GM12878 (cell line): Measurements from ENCODE around the gene LIPT1. TPM values are rescaled to one million over a fixed set of nuclear protein-coding genes. Genes with fewer than 3 reads are reported as not detected.
A peak's percentile ranks its signal among the peaks of the same experiment; 100 is the strongest.

ENCODE experiments used
- BRCA1 ChIP-seq: IDR thresholded peaks from 2 replicates; pipeline ENCODE4 v1.6.1; 2011; ENCODE audit warnings: low read depth, low read length, improper control_type of control experiment
- EED ChIP-seq: sonication (generic); IDR thresholded peaks from 2 replicates; pipeline ENCODE4 v1.6.1; 2016; ENCODE audit warnings: antibody characterized with exemption, low read depth
- EGR1 ChIP-seq, 2 experiments: IDR thresholded peaks; 1 replicate in 1 of 2; 2 replicates in 1 of 2; pipeline ENCODE4 v1.6.1; 2011 to 2012; ENCODE audit warnings: low read depth in 2 of 2, low read length in 2 of 2, borderline replicate concordance in 1 of 2, mild to moderate bottlenecking in 1 of 2, moderate library complexity in 1 of 2
- GABPA ChIP-seq: IDR thresholded peaks from 2 replicates; pipeline ENCODE4 v1.6.1; 2014; ENCODE audit warnings: antibody characterized with exemption, low read depth, mild to moderate bottlenecking, inconsistent platforms
- IRF5 ChIP-seq: fragments of 450-650 bp; IDR thresholded peaks from 2 replicates; pipeline ENCODE4 v1.6.1; 2017; ENCODE audit warnings: borderline replicate concordance
- KAT2A ChIP-seq: conservative IDR thresholded peaks from 2 replicates; pipeline ENCODE4 v1.6.1; 2011; ENCODE audit warnings: low read depth, low read length; ENCODE audit not compliant: control insufficient read depth
- NFYA ChIP-seq: IDR thresholded peaks from 2 replicates; pipeline ENCODE4 v1.6.1; 2011; ENCODE audit warnings: low read depth, mild to moderate bottlenecking, low read length, improper control_type of control experiment, borderline replicate concordance
- NRF1 ChIP-seq: conservative IDR thresholded peaks from 2 replicates; pipeline ENCODE4 v1.6.1; 2011; ENCODE audit warnings: mild to moderate bottlenecking, low read depth, low read length, improper control_type of control experiment
- POLR2A ChIP-seq: IDR thresholded peaks from 2 replicates; pipeline ENCODE4 v1.6.1; 2011; ENCODE audit warnings: low read depth, mild to moderate bottlenecking, low read length
- POLR2AphosphoS2 ChIP-seq: IDR thresholded peaks from 2 replicates; pipeline ENCODE4 v1.6.1; 2011; ENCODE audit warnings: low read depth, mild to moderate bottlenecking, low read length, improper control_type of control experiment, moderate library complexity
- RCOR1 ChIP-seq: conservative IDR thresholded peaks from 2 replicates; pipeline ENCODE4 v1.6.1; 2012; ENCODE audit warnings: low read depth, low read length, improper control_type of control experiment
- SPI1 ChIP-seq: IDR thresholded peaks from 2 replicates; pipeline ENCODE4 v1.6.1; 2011; ENCODE audit warnings: low read depth, mild to moderate bottlenecking, low read length, moderate library complexity, borderline replicate concordance; ENCODE audit not compliant: insufficient read depth
- SREBF2 ChIP-seq: IDR thresholded peaks from 2 replicates; pipeline ENCODE4 v1.6.1; 2012; ENCODE audit warnings: mild to moderate bottlenecking, low read length
- TARDBP ChIP-seq: IDR thresholded peaks from 2 replicates; pipeline ENCODE4 v1.6.1; 2016; ENCODE audit warnings: borderline replicate concordance
- TCF3 ChIP-seq: IDR thresholded peaks from 2 replicates; pipeline ENCODE4 v1.6.1; 2012; ENCODE audit warnings: low read depth, mild to moderate bottlenecking, low read length, borderline replicate concordance; ENCODE audit not compliant: insufficient read depth
- ZNF384 ChIP-seq: IDR thresholded peaks from 2 replicates; pipeline ENCODE4 v1.6.1; 2012; ENCODE audit warnings: low read depth, mild to moderate bottlenecking, low read length, improper control_type of control experiment, borderline replicate concordance
- polyA plus RNA-seq, 11 experiments: library from polyadenylated mRNA; depleted of rRNA in 4 of 11; unstranded in 6 of 11; stranded (reverse) in 5 of 11; fragments of >200 nt; fragmentation: Nextera tagmentation in 4 of 11; fragmentation: Illumina TruSeq in 1 of 11; extraction: Ambion mirVana in 4 of 11; extraction: Trizol in 1 of 11; gene quantifications; 1 replicate in 1 of 11; 2 replicates in 10 of 11; pipeline versions ENCODE4 v1.2.1 to v1.2.3, GENCODE V29; 2011 to 2016; ENCODE audit warnings: inconsistent platforms in 2 of 11, missing spikeins in 2 of 11, low read depth in 1 of 11
- total RNA-seq, 4 experiments: library from RNA; depleted of rRNA in 3 of 4; stranded (reverse); fragments of >200 nt in 3 of 4; fragmentation: Illumina TruSeq in 1 of 4; extraction: Trizol in 1 of 4; gene quantifications; 2 replicates each; pipeline versions ENCODE4 v1.2.1 to v1.2.3, GENCODE V29; 2013 to 2021
- TF ChIP-seq, protein P1 (sequence below): fragments of 450-650 bp; formaldehyde crosslinking; IDR thresholded peaks from 2 replicates; pipeline ENCODE4 v1.5.0; 2022; ENCODE audit warnings: mild to moderate bottlenecking, missing genetic modification characterization
- TF ChIP-seq, protein P2 (sequence below): fragments of 450-650 bp; formaldehyde crosslinking; IDR thresholded peaks from 2 replicates; pipeline ENCODE4 v1.4.0; 2022; ENCODE audit warnings: mild to moderate bottlenecking, moderate library complexity

Gene LIPT1
- total and polyA plus RNA-seq, 10 of the 15 experiments (the other 5 are each of a cell fraction or from before 2014, with no cell fraction given), result 8.0 to 15.5 (median 10.9) TPM

DNA sequence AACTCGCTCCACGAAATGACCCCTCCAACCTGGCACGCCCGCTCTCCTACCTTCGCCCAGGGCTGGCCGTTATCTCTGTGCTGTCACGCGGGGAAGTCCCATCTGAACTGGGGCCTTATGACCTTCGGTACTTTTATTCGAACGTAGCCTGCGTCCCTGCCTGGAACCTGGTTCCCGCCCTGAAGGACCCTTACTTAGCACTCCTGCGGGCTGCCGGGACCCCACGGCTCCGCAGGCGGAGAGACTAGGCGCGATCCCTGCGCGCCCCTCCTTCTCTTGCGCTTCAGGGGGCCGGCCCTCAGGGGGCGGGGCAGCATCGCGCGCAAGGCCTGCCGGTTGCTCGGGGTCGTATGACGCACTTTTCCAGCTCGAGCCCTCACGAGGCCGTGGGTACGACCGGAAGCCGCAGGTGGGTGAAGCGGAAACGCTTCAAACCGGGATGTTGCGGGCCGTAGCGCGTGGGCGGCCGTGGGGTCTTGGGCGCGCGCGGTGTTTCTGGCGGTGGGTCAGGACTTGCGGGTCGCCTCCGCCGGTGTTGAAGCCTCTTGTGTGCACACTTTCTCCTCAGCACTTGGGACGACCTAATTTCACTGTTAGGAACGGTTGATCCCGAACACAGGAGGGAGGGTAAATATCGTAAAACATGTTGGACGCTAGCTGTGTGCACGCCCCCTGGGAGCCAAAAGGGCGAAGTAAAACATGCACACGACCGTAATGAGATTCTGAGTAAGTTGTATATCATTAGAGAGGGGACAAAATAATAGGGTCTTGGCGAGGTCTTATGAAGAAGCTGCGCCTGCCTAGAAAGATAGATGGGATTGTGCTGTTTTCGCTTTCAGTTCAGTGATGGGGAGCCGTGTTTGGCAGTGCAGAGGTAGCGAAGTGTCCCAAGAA, at the start of gene LIPT1, which contains the start of gene TSGA10 (continued):
- TF ChIP-seq IRF5 (peak; percentile 84), POLR2A (peak; percentile 97), KAT2A (no peak), NFYA (no peak), GABPA (peak; percentile 83), NRF1 (0 out of 2 replicates have a peak, but pooled peaks have one; percentile 13), SREBF2 (no peak), TARDBP (0 out of 2 replicates have a peak, but pooled peaks have one; percentile 44), SPI1 (no peak), RCOR1 (no peak), POLR2AphosphoS2 (peak; percentile 82), ZNF384 (no peak), BRCA1 (no peak), EED (peak; percentile 87), TCF3 (peak; percentile 95), EGR1 (IDR thresholded peaks at IDR 0.05; ENCODE audit: borderline replicate concordance in 1 of 2, low read depth in 2 of 2, low read length in 2 of 2) (peak; percentile 76 to 99)
- TF ChIP-seq, protein P1, sequence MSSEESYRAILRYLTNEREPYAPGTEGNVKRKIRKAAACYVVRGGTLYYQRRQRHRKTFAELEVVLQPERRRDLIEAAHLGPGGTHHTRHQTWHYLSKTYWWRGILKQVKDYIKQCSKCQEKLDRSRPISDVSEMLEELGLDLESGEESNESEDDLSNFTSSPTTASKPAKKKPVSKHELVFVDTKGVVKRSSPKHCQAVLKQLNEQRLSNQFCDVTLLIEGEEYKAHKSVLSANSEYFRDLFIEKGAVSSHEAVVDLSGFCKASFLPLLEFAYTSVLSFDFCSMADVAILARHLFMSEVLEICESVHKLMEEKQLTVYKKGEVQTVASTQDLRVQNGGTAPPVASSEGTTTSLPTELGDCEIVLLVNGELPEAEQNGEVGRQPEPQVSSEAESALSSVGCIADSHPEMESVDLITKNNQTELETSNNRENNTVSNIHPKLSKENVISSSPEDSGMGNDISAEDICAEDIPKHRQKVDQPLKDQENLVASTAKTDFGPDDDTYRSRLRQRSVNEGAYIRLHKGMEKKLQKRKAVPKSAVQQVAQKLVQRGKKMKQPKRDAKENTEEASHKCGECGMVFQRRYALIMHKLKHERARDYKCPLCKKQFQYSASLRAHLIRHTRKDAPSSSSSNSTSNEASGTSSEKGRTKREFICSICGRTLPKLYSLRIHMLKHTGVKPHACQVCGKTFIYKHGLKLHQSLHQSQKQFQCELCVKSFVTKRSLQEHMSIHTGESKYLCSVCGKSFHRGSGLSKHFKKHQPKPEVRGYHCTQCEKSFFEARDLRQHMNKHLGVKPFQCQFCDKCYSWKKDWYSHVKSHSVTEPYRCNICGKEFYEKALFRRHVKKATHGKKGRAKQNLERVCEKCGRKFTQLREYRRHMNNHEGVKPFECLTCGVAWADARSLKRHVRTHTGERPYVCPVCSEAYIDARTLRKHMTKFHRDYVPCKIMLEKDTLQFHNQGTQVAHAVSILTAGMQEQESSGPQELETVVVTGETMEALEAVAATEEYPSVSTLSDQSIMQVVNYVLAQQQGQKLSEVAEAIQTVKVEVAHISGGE (CRISPR knock-in tag), result no peak
- TF ChIP-seq, protein P2, sequence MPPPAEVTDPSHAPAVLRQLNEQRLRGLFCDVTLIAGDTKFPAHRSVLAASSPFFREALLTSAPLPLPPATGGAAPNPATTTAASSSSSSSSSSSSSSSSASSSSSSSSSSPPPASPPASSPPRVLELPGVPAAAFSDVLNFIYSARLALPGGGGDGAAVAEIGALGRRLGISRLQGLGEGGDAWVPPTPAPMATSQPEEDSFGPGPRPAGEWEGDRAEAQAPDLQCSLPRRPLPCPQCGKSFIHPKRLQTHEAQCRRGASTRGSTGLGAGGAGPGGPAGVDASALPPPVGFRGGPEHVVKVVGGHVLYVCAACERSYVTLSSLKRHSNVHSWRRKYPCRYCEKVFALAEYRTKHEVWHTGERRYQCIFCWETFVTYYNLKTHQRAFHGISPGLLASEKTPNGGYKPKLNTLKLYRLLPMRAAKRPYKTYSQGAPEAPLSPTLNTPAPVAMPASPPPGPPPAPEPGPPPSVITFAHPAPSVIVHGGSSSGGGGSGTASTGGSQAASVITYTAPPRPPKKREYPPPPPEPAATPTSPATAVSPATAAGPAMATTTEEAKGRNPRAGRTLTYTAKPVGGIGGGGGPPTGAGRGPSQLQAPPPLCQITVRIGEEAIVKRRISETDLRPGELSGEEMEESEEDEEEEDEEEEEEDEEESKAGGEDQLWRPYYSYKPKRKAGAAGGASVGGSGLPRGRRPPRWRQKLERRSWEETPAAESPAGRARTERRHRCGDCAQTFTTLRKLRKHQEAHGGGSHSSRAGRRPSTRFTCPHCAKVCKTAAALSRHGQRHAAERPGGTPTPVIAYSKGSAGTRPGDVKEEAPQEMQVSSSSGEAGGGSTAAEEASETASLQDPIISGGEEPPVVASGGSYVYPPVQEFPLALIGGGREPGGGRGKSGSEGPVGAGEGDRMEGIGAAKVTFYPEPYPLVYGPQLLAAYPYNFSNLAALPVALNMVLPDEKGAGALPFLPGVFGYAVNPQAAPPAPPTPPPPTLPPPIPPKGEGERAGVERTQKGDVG (CRISPR knock-in tag), result no peak
